GM12892 (cell line): ENCODE results near the gene ANKFN1.

Experiments used
- POLR2A ChIP-seq: IDR thresholded peaks from 2 replicates; pipeline ENCODE4 v1.6.1; 2011; ENCODE audit warnings: low read depth, low read length, control low read depth
- POLR2AphosphoS5 ChIP-seq: IDR thresholded peaks from 2 replicates; pipeline ENCODE4 v1.6.1; 2011; ENCODE audit warnings: low read depth, low read length, control low read depth

GRCh38 chr17:56165072-56165641 lies 11.9 kb downstream of the ANKFN1 start:
- TF ChIP-seq POLR2AphosphoS5 (no peak), POLR2A (no peak)
